Measurements from ENCODE around the gene SERPINB7.

DNA sequence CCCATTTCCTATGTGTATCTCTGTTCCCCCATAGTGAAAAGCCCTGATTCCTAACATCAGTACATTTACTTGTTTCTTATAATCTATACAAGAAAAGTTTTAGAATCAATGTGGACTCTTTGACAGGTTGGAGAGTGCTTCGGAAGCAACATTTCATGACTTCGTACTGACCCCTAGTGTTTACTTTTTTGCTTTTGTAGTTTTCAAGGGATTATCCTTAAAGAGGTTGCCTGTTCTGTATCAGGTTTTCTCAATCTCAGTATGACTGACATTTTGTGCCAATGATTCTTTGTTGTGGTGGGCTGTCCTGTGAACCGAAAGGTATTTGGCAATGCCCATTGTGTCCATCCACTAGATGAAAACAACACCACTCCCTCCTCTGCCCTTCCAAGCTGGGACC is 69.0 kb downstream of the SERPINB7 start:
- TF ChIP-seq EZH2 (IDR thresholded peaks at IDR 0.05; ENCODE audit: insufficient read depth, low read length): no peak
- TF ChIP-seq, protein P1, sequence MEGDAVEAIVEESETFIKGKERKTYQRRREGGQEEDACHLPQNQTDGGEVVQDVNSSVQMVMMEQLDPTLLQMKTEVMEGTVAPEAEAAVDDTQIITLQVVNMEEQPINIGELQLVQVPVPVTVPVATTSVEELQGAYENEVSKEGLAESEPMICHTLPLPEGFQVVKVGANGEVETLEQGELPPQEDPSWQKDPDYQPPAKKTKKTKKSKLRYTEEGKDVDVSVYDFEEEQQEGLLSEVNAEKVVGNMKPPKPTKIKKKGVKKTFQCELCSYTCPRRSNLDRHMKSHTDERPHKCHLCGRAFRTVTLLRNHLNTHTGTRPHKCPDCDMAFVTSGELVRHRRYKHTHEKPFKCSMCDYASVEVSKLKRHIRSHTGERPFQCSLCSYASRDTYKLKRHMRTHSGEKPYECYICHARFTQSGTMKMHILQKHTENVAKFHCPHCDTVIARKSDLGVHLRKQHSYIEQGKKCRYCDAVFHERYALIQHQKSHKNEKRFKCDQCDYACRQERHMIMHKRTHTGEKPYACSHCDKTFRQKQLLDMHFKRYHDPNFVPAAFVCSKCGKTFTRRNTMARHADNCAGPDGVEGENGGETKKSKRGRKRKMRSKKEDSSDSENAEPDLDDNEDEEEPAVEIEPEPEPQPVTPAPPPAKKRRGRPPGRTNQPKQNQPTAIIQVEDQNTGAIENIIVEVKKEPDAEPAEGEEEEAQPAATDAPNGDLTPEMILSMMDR (IDR thresholded peaks at IDR 0.05; ENCODE audit: insufficient read depth, low read depth, low read length): peak; percentile 58
